ENCODE data around the gene RAB8B.

Gene RAB8B

GRCh38 chr15:63292241-63292640 is 102.8 kb downstream of the RAB8B start:
- H3K9me3 ChIP-seq (ENCODE audit: control insufficient read depth, low read length): no peaks in the 10 kb centered on the region
- no peak overlapping the region for H3K9ac ChIP-seq
- no peak for TF ChIP-seq CTCF (IDR thresholded peaks at IDR 0.05)
- no peak overlapping the region for H3K4me3 ChIP-seq (ENCODE audit: low read depth, low read length)
- H3K27me3 ChIP-seq (ENCODE audit: control insufficient read depth, insufficient read depth, low read length): no peaks in the 10 kb centered on the region
- no peak overlapping the region for H2AFZ ChIP-seq
- H3K4me1 ChIP-seq: no peaks in the 10 kb centered on the region
- H3K4me2 ChIP-seq (ENCODE audit: low read length): no peak overlapping the region
- H3K79me2 ChIP-seq: no peaks in the 10 kb centered on the region
- no peak overlapping the region for H3K27ac ChIP-seq
- H3K36me3 ChIP-seq (ENCODE audit: control insufficient read depth, insufficient read depth, low read length): no peaks in the 10 kb centered on the region

GRCh38 chr15:63292771-63293170 is 103.4 kb downstream of the RAB8B start:
- Histone ChIP-seq H3K27ac (no peak overlapping the region), H3K36me3 (ENCODE audit: control insufficient read depth, insufficient read depth, low read length) (no peaks in the 10 kb centered on the region), H3K4me1 (no peaks in the 10 kb centered on the region), H3K4me2 (ENCODE audit: low read length) (no peak overlapping the region), H2AFZ (no peak overlapping the region), H3K27me3 (ENCODE audit: control insufficient read depth, insufficient read depth, low read length) (no peaks in the 10 kb centered on the region), H3K4me3 (ENCODE audit: low read depth, low read length) (no peak overlapping the region), H3K9ac (no peak overlapping the region), H3K9me3 (ENCODE audit: control insufficient read depth, low read length) (no peaks in the 10 kb centered on the region), H3K79me2 (no peaks in the 10 kb centered on the region)
- no peak for TF ChIP-seq CTCF (IDR thresholded peaks at IDR 0.05)

GRCh38 chr15:63294359-63294758 is 105.0 kb downstream of the RAB8B start:
- Histone ChIP-seq H3K9ac (no peak overlapping the region), H3K4me1 (no peaks in the 10 kb centered on the region), H3K9me3 (ENCODE audit: control insufficient read depth, low read length) (no peaks in the 10 kb centered on the region), H3K27me3 (ENCODE audit: control insufficient read depth, insufficient read depth, low read length) (no peaks in the 10 kb centered on the region), H3K27ac (no peak overlapping the region), H3K79me2 (no peaks in the 10 kb centered on the region), H2AFZ (no peak overlapping the region), H3K4me3 (ENCODE audit: low read depth, low read length) (no peak overlapping the region), H3K36me3 (ENCODE audit: control insufficient read depth, insufficient read depth, low read length) (no peaks in the 10 kb centered on the region), H3K4me2 (ENCODE audit: low read length) (no peak overlapping the region)
- TF ChIP-seq CTCF (IDR thresholded peaks at IDR 0.05): no peak

- TF ChIP-seq CTCF (IDR thresholded peaks at IDR 0.05): no peak
- Histone ChIP-seq H3K27me3 (ENCODE audit: control insufficient read depth, insufficient read depth, low read length) (no peaks in the 10 kb centered on the region), H3K4me2 (ENCODE audit: low read length) (no peak overlapping the region), H3K27ac (no peak overlapping the region), H3K9me3 (ENCODE audit: control insufficient read depth, low read length) (no peaks in the 10 kb centered on the region), H3K79me2 (no peaks in the 10 kb centered on the region), H3K4me3 (ENCODE audit: low read depth, low read length) (no peak overlapping the region), H3K9ac (no peak overlapping the region), H3K36me3 (ENCODE audit: control insufficient read depth, insufficient read depth, low read length) (no peaks in the 10 kb centered on the region), H2AFZ (no peak overlapping the region), H3K4me1 (no peaks in the 10 kb centered on the region)
These were observed 105.9 kb downstream of the RAB8B start for GRCh38 chr15:63295341-63295740.

DNA sequence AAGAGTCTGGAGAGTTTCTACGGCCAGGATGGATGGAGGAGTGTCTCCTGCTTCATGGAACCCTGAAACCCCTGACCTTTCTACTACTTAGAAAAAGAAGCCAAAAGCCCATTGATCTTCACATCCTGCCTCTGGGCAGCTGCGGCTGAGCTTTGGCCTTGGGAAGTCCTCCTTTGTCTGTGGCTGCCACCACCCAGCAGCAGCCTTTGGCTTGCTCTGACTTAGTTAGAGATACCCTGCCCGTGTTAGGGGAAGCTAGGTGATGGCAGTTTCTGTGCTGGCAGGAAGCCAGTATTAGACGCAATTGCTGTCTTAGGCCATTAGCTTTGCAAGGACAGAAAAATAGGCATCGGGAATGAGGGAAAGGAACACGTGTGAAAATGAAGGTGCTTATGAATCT is 106.8 kb downstream of the RAB8B start:
- Histone ChIP-seq H2AFZ (no peak overlapping the region), H3K27me3 (ENCODE audit: control insufficient read depth, insufficient read depth, low read length) (no peaks in the 10 kb centered on the region), H3K27ac (no peak overlapping the region), H3K9ac (no peak overlapping the region), H3K9me3 (ENCODE audit: control insufficient read depth, low read length) (no peaks in the 10 kb centered on the region), H3K79me2 (no peaks in the 10 kb centered on the region), H3K36me3 (ENCODE audit: control insufficient read depth, insufficient read depth, low read length) (no peaks in the 10 kb centered on the region), H3K4me3 (ENCODE audit: low read depth, low read length) (no peak overlapping the region), H3K4me2 (ENCODE audit: low read length) (no peak overlapping the region), H3K4me1 (no peaks in the 10 kb centered on the region)
- TF ChIP-seq CTCF (IDR thresholded peaks at IDR 0.05): no peak
